OCI-M1 (cell line): Measurements from ENCODE around the gene MYO1H.
"Not testable (repeated sequence)": the region's sequence is repeated elsewhere in the genome, so short reads cannot be mapped to it uniquely, and the experiment has no call there.

ENCODE experiments used
- DNase-seq: peaks from one replicate; lab custom pipeline; 2025; lab: John Stamatoyannopoulos, UW

The MYO1H gene

DNA sequence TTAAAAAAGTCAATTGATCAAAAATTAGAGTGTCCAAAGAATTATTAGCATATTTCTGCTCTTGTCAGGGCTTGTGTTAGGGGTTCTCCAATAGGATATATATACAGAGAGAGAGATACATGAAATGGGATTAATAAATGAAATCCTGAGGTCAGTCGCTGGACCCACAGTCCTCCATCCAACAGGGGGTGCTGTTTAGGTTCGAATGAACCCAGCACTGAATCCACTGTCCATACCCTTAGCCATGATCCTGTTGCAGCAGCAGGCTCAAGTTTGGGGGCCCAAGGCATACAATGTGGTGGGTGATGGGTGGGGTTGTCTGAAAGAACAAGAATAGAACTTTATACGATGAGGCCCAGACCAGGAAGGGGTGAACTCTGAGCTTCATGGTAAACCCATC is 780 bp upstream of the MYO1H start:
- DNase-seq = peak; percentile 23

DNA sequence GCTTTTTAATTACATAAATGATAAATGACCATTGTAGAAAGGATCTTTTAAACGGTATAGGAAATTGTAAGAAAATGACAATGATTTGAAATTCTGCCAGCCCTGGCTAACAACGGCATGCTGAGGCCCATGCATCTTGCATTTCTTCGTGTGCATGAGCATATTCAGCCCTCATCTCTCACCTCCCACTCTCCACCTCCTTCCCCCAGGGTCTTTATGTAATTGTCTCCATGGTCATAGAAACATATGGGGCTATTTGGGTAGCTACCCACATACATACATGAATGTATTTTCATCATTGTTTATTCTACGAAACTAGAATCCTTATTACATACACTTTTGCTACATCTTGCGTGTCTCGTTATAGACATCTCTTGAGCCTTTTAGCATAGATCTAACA is 4.5 kb downstream of the MYO1H start:
- no peak for DNase-seq

DNA sequence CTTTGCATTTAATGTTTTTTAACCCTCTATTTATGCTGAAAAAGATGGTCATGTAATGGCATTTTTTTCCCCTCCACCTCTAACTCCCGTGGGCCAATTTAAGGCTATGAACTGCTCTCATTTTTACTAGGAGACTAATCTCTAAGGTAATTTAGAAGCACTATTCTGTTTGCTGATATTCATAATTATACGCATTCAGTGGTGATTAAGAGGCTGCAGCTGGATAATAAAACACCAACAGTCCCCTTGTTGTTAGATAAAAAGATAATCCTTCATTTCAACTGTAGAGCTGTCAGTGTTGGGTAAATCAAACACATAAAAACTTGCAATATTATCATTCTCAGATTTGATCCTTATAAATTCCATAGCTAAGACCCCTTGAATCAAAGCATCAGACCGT is 8.9 kb downstream of the MYO1H start:
- no peak for DNase-seq

DNA sequence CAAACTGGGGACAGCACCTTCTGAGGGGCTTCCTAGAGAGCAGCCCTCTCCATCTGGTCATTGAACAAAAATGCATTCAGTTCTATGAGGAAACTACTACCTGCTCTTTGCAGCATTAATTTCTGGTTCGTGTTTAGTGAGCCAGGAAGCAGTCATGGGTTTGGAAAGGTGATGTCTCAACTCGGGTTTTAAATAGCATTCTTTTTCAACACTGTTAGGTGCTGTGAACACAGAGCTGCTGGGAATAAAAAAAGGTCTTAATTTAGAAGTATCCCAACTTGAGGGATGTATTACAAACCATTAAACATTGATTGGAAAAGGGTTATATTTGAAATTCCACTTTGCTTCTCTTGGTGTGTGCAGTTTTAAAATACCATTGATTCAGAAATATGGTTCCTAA is 9.3 kb downstream of the MYO1H start:
- no peak for DNase-seq

DNA sequence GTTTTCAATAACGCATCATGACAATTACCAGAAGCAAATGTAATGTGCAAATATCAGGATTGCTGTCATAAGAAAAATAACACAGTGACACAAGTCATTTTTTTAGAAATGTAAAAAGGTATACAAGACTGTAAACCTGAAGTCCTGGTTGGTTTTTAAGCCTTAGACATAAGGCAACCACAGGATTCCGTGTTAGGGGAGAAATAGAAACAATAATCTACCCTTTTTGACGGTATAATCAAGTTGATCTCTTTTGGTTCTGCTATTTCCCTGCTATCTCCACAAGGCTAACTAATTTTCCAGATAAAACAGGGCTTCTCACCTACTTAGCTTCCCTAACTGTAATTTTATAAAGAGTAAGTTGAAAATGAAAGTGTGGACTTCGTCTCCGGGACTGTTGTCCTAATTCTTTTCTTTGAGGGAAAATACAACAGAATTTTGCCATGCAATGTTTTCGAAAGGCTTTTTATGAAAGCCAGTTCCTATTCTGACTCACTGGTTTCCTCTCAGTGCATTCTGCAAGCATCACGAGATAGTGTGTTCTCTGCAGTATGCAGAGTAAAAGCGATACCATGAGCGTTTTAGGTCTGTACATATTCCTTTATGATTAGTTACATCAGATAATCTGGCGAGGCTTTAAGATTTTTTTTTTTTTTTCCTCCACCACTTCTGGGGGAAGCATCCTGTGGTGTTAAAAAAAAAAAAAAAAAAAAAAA is 10.6 kb downstream of the MYO1H start:
- peak; percentile 55 for DNase-seq

DNA sequence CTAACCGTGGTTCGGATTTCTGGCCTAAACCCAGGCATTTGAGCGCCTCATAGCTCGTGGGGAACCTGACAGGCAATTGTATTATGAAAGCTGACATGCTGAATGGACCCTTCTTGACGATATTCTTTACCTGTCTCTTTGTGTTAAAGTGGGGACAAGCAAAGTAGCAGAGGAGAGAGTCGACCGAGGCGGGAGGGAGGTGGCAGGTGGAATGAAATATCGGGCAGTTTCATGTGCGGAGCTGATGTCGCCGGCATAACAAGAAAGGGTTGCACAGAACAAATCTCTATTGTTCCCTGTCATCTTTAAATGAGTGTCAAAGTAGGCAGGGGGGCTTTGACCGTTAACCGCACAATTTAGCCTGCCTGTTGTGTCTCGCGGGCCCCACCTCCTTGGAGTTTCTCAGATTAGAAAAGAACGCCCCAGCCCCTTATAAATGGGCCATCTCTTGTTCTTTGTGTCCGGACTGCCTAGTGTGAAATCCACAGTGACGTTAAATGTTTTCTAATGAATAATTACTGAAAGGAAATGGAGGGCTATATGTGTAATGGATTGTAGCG is 11.5 kb downstream of the MYO1H start:
- DNase-seq = no peak

DNA sequence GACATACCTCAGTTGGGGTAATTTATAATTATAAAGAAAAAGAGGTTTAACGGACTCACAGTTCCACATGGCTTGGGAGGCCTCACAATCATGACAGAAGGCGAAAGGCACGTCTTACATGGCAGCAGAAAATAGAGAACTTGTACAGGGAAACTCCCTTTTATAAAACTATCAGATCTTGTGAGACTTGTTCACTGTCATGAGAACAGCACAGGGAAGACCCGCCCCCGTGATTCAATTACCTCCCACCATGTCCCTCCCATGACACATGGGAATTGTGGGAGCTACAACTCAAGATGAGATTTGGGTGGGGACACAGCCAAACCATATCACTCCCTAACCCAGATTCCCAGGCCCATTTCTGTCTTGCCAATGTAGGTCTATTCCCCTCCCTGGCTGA is 22.1 kb downstream of the MYO1H start:
- no peak for DNase-seq

DNA sequence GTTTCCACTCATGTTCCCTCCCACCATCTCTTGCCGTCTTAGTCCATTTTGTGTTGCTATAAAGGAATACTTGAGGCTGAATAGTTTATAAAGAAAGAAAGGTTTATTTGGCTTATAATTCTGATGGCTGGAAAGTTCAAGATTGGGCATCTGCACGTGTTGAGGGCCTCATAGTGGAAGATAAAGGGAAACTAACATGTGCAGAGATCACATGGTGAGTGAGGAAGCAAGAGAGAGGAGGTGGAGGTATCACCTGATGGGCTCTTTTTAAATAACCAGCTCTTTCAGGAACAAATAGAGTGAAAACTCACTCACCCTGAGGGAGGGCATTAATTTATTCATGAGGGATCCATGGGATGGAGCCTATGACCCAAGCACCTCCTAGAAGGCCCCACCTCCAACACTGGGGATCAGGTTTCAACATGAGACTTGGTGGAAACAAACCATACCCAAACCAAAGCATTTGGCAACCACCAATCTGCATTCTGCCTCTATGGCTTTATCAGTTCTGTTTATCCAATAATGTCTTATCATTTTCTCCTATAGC is 29.5 kb downstream of the MYO1H start:
- DNase-seq = no peak

DNA sequence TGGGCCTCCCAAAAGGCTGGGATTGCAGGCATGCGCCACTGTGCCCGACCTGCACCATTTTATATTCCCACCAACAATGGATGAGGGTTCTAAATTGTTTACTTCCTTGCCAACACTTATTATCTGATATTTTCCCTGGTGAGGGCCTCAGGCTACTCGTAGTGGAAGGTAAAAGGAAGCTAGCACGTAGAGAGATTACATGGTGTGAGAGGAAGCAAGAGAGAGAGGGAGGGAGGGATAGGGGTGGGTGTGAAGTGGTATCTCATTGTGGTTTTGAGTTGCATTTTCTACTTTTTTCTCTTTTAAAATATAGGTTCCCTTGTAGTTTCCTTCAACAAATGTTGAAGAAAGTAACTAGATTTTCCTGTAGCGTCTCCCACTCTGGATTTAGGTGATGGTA is 30.9 kb downstream of the MYO1H start:
- peak; percentile 39 for DNase-seq

DNA sequence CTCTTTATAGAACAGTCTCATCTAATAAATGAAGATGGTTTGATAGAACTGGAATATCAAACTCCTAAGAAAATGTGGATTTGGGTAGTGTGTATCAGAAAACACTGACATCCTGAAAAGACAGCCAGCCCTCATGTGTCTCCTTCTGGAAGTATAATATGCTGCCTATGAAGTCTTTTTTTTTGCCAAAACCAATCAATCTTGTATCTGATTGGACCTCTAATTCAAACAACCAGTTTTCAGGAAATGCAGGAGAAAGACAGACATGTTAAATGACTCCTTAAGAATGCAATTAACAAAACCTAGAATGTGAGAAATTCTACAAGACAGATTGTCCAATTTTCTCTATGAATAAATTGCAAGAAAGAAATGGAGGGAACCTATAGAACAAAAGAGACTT is 34.3 kb downstream of the MYO1H start:
- no peak for DNase-seq

DNA sequence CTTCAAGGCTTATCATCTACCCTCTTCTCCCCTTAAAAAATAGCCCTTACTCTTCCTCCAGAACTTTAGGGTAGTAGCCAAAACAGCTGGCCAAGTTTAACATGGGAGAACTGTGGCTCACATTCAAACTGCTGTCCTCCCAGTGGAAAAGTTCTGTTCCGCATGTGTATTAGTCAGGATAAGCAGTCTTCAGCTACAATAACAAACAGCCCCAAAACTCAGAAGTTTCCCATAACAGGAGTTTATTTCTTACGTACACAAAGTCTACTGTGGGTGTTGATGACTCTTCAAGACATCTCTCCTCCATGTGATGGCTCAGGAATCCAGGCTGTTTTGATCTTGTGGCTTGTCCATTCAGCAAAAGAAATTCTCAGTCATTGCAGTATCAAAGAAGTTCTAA is 35.5 kb downstream of the MYO1H start:
- DNase-seq = no peak

DNA sequence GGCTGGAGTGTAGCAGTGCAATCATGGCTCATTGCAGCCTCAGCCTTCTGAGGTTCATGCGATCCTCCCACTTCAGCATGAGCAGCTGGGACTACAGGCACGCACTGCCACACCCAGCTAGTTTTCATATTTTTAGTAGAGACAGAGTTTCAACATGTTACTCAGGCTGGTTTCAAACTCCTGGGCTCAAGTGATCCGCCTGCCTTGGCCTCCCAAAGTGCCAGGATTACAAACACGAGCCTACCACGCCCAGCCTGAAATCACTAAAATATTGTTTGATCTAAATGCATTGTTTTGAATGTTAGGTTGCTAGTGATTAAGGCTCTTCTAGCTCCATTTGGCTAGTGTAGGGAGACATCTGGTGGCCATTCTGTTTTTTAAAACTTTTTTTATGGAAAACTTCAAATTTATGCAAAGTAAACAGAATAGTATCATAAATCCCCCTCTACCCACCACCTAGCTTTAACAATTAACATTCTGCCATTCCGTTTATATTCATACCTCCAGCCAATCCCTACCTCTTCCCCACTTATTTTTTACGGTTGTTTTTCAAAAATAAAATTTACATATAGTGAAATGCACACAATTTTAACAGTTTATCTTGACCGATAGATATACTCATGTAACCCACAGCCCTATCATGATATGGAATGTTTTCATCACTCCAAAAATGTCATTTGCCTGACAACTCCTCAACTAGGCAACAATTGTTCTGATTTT is 37.8 kb downstream of the MYO1H start:
- peak; percentile 75 for DNase-seq

DNA sequence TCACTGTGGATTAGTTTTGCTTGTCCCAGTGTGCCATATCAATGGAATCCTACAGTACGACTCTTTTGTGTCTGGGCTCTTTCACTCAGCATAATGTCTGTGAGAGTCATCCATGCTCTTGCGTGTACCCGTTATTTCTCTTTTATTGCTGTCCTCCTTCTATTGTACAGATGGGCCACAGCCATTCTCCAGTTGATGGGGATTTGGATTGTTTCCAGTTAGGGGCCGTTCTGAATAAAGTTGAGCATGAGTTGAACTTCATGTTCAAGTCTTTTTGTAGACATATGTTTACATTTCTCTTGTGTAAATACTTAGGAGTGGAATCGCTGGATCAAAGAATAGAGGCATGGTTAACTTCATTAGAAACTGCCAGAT is 38.3 kb downstream of the MYO1H start:
- no peak for DNase-seq

DNA sequence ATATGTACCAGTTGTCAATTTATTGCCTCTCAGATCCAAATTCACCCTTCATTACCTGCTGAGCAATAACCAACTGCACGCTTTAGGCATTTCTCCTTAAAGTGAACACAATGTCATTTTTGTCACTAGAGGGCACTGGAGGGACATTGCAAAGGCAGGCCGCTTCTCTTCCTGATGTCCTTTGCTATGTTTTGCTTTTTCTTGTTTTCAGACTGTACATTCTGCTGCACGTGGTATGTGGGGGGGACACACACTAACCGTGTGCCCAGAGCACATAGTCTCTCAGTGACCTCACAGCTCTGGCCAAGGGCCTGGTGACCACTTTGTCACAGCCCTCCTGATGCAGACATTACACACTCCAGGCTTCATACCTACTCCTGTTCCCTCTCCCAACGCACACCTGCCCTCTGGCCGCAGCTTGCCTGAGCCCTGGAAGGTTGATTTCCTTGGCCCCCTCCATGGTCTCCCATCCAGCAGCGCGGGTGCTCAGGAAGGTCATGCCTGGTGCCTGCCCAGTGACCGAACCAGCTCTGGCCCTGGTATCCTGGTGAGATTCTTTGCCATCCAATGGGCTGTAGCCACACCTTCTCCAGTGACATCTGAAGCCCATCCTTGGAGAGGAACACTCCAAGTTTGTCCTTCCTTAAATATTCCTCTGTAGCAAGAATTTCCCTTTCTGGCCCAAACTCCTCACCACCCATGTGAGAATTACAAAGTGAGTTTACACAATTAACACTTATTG is 39.9 kb downstream of the MYO1H start:
- peak; percentile 83 for DNase-seq

DNA sequence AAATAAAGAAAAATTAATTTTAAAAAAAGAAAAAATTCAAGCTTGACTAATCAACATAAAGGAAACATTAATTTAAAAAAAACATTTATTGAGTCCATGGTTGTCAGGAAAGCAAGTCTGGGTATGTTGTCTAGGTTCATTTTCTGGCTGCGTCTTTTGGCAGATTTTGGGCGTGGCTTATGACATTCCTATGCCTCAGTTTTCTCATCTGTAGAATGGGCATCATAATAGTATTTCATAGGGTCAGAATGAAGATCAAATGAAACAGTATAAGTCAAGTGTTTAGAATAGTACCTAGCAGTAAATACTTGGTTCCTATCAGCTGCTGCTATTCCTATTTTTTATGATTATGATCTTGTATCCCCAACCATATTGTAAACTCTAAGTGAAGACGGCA is 40.5 kb downstream of the MYO1H start:
- DNase-seq = no peak

DNA sequence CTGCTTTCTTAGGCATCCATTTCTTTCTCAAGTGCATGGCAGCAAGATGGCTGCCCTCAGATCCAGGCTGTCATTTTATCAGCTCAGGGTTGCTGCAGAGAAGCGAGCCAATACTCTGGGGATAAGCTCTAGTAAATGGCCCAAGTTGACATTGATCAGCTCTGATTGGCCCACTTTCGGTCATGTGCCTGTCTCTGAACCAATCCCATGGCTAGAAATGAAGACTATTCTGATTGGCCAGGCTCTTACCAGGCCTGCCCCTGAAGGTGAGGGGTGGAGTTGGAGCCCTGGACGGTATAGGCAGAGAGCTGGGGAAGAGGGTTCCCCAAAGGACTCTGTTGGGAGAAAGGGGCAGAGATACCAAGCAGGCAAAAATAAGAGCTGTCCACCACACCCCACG is 41.4 kb downstream of the MYO1H start:
- peak; percentile 62 for DNase-seq

DNA sequence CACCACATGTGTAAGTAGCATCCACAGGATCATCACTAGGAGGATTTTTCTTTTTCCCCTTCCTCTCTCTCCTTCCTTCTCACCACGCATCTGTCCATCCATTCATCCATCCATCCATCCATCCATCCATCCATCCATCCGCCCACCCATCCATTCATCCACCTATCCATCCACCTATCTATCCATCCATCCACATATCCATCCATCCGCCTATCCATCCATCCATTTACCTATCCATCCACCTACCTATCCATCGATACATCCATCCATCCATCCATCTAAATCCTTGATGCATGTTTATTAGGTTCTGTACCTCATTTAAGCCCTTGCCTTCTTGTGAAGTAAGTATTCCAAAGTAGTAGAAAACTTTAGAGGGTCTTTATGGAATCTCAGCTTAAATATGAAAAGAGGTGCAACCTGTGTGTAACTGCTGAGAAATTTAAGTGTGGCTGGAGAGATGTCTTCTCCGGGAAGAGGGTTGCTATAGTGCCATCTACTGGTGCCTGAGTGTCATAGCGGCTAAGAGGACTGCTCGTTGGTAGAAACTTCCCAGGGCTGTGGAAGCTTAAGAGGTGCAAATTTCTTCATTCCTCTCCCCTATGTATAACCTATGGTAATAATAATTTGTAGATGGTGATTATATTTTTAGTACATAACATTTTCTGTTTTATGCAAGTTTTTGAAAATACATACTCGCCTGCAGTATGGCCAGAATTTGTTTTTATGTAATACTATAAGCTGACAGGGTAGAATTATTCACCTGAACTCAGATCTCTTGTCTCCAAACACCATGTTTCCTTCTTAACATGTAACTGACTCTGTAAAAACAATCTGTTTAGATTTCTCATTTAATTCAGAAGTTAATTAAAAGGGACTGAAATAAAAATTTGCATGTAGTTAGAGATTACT is 46.0 kb downstream of the MYO1H start:
- DNase-seq = peak; percentile 73

DNA sequence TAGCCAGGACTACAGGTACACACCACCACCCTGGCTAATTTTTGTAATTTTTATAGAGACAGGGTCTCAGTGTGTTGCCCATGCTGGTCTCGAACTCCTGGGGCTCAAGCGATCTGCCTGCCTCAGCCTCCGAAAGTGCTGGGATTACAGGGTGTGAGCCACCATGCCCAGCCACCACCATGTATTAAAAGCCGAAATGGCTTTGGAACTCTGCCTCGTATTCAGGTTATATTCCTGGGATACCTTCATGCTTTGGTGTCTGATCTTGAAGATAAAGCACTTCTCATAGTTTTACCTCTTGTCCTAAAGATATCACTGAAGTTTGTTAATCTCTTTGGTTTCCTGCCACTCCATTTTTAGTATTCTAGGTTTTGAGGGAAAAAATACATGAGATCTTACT is 47.2 kb downstream of the MYO1H start:
- no peak for DNase-seq

DNA sequence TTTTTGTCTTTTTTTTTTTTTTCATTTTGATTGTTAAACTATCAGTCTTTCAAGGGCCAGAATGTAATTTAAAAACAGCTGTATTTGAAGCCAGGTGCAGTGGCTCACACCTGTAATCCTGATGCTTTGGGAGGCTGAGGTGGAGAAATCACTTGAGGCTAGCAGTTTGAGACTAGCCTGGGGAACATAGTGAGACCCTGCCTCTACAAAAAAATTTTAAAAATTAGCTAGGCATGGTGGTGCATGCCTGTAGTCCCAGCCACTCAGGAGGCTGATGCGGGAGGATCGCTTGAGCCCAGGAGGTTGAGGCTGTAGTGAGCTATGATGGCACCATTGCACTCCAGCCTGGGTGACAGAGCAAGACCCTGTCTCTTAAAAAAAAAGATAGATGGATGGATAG is 57.1 kb downstream of the MYO1H start:
- not testable (repeated sequence) for DNase-seq

DNA sequence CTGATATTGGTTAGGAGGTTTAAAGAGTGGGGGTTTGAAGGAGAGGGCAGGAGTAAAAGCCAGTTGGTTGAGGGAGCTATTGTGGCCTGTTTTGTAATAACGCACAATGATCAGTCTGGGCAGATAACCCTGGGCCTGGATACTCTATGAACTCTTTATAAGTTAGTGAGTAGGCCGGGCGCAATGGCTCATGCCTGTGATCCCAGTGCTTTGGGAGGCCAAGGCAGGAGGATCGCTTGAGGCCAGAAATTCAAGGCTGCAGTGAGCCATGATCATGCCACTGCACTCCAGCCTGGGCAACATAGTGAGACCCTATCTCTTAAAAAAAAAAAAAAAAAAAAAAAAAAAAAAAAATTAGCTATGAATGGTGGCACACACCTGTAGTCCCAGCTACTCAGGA is 58.4 kb downstream of the MYO1H start:
- not testable (repeated sequence) for DNase-seq

DNA sequence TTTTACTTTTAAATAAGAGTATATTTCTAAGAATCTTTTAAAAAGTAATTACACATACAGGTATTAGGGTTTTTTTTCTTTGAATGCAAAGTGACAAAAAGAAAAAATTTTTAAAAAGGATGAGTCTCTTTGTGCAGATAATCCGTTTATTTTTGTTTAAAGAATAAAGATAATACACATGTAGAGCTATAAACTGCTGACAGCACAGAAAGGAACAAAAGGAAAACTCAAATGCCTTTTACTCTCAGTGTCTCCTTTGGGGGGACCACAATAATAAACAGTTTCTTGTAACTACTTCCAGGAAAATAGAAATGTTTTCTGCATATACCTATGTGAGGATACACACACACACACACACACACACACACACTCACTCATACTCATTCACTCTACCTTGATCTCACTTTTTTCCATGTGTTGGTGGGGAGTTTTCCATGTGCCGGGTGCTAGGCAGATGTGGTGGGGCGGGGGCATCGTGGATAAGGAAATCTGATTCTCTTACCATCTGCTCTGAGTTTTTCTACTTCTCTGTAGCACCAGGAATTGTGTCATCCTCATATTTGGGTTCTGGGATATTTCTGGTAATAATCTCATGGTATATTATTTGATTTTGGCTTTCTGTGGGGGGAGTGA is 71.3 kb downstream of the MYO1H start:
- DNase-seq = no peak
